ENCODE results near the gene VANGL1. TPM values are rescaled to one million over a fixed set of nuclear protein-coding genes. Genes with fewer than 3 reads are reported as not detected.

VANGL1 gene
- total RNA-seq, 2 experiments from 2014 or later: 1.1 to 1.8 TPM

DNA sequence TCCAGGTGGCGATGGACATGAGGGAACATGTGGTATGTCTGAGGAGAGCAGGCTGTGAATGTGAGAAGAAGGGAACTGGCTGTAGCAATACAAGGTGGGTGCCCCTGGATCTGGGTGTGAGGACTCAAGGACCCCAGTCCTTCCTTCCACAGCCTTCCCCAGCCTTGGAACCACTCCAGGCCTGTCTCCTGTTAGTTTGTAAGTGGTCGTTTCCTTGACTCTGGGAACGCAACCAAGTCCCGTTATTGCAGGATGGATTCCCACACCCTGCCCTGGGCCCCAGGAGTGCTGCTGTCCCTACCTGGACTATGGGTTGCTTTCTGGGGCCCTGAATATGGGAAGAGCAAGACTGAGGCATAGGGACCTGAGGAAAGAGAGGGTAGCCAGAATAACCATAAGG is 47.2 kb upstream of the VANGL1 start:
- intact Hi-C loops (cut with DNase I, micrococcal nuclease): loop anchor here in 1 of 2 experiments (10.0 kb wide), 1 partner anchor 620 kb away; no protein-coding TSS in a partner anchor
- no peak overlapping the region for H3K4me3 Mint-ChIP-seq
- ChIA-PET POLR2A (no interaction called here), CTCF (no interaction called here)
- H3K27me3 ChIP-seq (ENCODE audit: control insufficient read depth in 1 of 2, insufficient read depth in 2 of 2, low read length in 2 of 2): no peaks in the 10 kb centered on the region
- no peak overlapping the region for H3K27ac Mint-ChIP-seq
- H3K4me3 ChIP-seq (ENCODE audit: low read length): no peak overlapping the region
- peaks cover 4% of the 10 kb centered on the region for H3K9me3 Mint-ChIP-seq
- peaks cover 0 to 2% of the 10 kb centered on the region in 2 experiments for H3K9me3 ChIP-seq (ENCODE audit: control insufficient read depth in 1 of 2, insufficient read depth in 1 of 2, low read length in 2 of 2)
- no peak overlapping the region for H3K27ac ChIP-seq (ENCODE audit: low read depth in 1 of 2, low read length in 2 of 2)
- no peaks in the 10 kb centered on the region for H3K36me3 Mint-ChIP-seq (ENCODE audit: low read depth)
- ATAC-seq (ENCODE audit: poor library complexity) (no peak), DNase-seq (no peak)
- H3K36me3 ChIP-seq (ENCODE audit: insufficient read depth, low read length): no peaks in the 10 kb centered on the region
- no peak for TF ChIP-seq CTCF (IDR thresholded peaks at IDR 0.05)
- no peaks in the 10 kb centered on the region for H3K27me3 Mint-ChIP-seq
- H3K4me1 Mint-ChIP-seq (ENCODE audit: low read depth): no peaks in the 10 kb centered on the region
- H3K4me1 ChIP-seq (ENCODE audit: insufficient read depth, low read length): no peaks in the 10 kb centered on the region

DNA sequence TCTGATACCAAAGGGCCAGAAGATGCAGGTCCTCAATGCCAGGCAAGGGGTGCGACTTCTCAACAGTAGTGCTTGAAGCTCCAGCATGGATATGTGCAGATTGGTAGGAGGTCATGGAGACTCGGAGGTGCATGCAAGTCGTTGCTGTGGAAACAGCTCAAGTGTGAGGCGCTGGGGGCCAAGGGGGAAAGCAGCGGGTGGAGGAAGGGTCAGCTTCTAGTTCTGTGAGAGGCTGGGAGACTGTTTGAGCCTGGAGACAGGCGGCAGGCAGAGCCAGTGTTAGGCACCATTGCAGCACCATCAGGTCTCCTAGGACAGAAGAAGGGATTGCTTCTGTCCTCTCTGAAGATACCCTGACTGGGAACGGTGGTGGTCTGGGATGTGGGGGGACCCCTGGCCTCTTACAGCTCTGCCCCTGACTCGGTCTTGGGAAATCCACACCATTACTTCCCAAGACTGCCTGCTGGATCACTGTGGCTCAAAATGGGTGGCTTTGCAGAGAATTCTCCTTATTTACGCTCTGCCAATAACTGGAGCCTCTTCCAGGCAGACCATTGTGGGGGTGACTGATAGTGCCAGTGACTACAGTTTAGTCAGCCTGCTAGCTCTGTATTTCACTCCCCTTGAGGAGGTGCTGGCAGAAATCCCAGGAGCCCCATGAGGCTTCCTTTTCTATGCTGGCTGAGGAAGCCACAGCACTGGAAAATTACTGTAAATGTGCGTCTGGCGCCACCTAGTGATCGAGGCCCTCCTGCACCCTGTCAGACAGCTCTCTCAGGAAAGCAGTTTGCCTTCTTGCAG is 46.3 kb upstream of the VANGL1 start:
- Mint-ChIP-seq H3K9me3 (peaks cover 4% of the 10 kb centered on the region), H3K36me3 (ENCODE audit: low read depth) (no peaks in the 10 kb centered on the region), H3K27me3 (no peaks in the 10 kb centered on the region), H3K4me1 (ENCODE audit: low read depth) (no peaks in the 10 kb centered on the region), H3K4me3 (no peak overlapping the region), H3K27ac (no peak overlapping the region)
- intact Hi-C loops (cut with DNase I, micrococcal nuclease): loop anchor here (2.0 to 10.0 kb wide), 3 partner anchors 457 to 621 kb away; no protein-coding TSS in a partner anchor
- peak; percentile 51 for ATAC-seq (ENCODE audit: poor library complexity)
- H3K4me3 ChIP-seq (ENCODE audit: low read length): no peak overlapping the region
- H3K36me3 ChIP-seq (ENCODE audit: insufficient read depth, low read length): no peaks in the 10 kb centered on the region
- no peaks in the 10 kb centered on the region for H3K9me3 ChIP-seq (ENCODE audit: control insufficient read depth in 1 of 2, insufficient read depth in 1 of 2, low read length in 2 of 2)
- TF ChIP-seq CTCF (IDR thresholded peaks at IDR 0.05): peak; percentile 67
- no peaks in the 10 kb centered on the region for H3K27me3 ChIP-seq (ENCODE audit: control insufficient read depth in 1 of 2, insufficient read depth in 2 of 2, low read length in 2 of 2)
- H3K27ac ChIP-seq (ENCODE audit: low read depth in 1 of 2, low read length in 2 of 2): no peak overlapping the region
- ChIA-PET CTCF (no interaction called here), POLR2A (no interaction called here)
- peak; percentile 15 to 68 (median 39) for DNase-seq
- H3K4me1 ChIP-seq (ENCODE audit: insufficient read depth, low read length): no peaks in the 10 kb centered on the region

DNA sequence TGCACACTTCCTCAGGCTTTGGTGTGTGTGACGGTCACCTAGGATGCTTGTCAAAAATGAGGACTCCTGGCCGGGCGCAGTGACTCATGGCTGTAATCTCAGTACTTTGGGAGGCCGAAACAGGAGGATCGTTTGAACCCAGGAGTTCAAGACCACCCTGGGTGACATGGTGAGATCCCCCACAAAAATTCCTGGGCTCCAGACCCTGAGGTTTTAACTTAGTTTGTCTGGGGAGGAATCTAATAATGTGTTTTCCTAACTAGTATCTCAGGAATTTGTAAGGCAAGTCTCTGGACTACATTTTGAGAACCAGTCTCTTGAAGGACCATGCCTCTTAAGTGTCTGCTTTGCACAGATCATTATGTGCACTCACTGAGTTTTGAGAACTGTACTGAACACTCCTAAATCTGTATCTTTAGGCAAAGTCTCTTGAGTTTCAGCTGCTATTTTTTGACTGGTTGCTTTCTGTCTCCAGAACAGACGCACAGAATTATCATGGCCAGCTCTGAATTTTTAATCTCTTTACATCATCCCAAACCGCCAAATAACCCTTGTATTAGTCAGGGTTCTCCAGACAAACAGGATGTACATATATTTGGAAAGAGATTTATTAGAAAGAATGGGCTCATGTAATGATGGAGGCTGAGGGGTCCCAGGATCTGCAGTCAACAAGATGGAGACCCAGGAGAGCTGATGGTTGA is 45.5 kb upstream of the VANGL1 start:
- ATAC-seq (ENCODE audit: poor library complexity) (no peak), DNase-seq (no peak)
- CTCF ChIA-PET: no interaction called here
- Histone ChIP-seq H3K9me3 (ENCODE audit: control insufficient read depth in 1 of 2, insufficient read depth in 1 of 2, low read length in 2 of 2) (no peaks in the 10 kb centered on the region), H3K4me3 (ENCODE audit: low read length) (no peak overlapping the region), H3K27me3 (ENCODE audit: control insufficient read depth in 1 of 2, insufficient read depth in 2 of 2, low read length in 2 of 2) (no peaks in the 10 kb centered on the region), H3K27ac (ENCODE audit: low read depth in 1 of 2, low read length in 2 of 2) (no peak overlapping the region), H3K36me3 (ENCODE audit: insufficient read depth, low read length) (no peaks in the 10 kb centered on the region), H3K4me1 (ENCODE audit: insufficient read depth, low read length) (no peaks in the 10 kb centered on the region)
- peak; percentile 13 for TF ChIP-seq CTCF (IDR thresholded peaks at IDR 0.05)
- intact Hi-C loops (cut with DNase I, micrococcal nuclease): loop anchor here (2.0 to 10.0 kb wide), 3 partner anchors 457 to 621 kb away; no protein-coding TSS in a partner anchor
- no peaks in the 10 kb centered on the region for H3K4me1 Mint-ChIP-seq (ENCODE audit: low read depth)
- no peak overlapping the region for H3K4me3 Mint-ChIP-seq
- H3K27me3 Mint-ChIP-seq: peaks cover 5% of the 10 kb centered on the region
- H3K9me3 Mint-ChIP-seq: peaks cover 4% of the 10 kb centered on the region
- POLR2A ChIA-PET: no interaction called here
- H3K27ac Mint-ChIP-seq: no peak overlapping the region
- no peaks in the 10 kb centered on the region for H3K36me3 Mint-ChIP-seq (ENCODE audit: low read depth)

All from CD4-positive, alpha-beta T cell (primary cell).